Right cardiac atrium (tissue), 5 donors: ENCODE measurements around the gene P4HA2. TPM values are rescaled to one million over a fixed set of nuclear protein-coding genes. Genes with fewer than 3 reads are reported as not detected.
A peak's percentile ranks its signal among the peaks of the same experiment; 100 is the strongest.

Experiments used
- ATAC-seq, 2 donors: fragments of 200-7000 bp; cut with Tn5 transposase; one replicate each; pipeline versions ENCODE4 v1.8.0 to v1.9.1; 2020; ENCODE audit warnings: moderate library complexity in 2 of 2, mild to moderate bottlenecking in 1 of 2
- DNase-seq, 3 donors: peaks; one replicate each; pipeline ENCODE4 v3.0.0-alpha.2; 2020
- H3K27ac ChIP-seq: one replicate; pipeline ENCODE4 v1.5.1; 2013; ENCODE audit warnings: mild to moderate bottlenecking, low read length, control low read depth, moderate library complexity
- H3K27me3 ChIP-seq: one replicate; pipeline ENCODE4 v1.6.1; 2013; ENCODE audit not compliant: control insufficient read depth, insufficient read depth
- H3K4me1 ChIP-seq: one replicate; pipeline ENCODE4 v1.6.1; 2013; ENCODE audit warnings: low read length; ENCODE audit not compliant: control insufficient read depth, insufficient read depth
- H3K4me3 ChIP-seq: one replicate; pipeline ENCODE4 v1.5.1; 2013; ENCODE audit warnings: low read length, control low read depth
- H3K9me3 ChIP-seq: one replicate; pipeline ENCODE4 v1.6.1; 2013; ENCODE audit warnings: low read length; ENCODE audit not compliant: control insufficient read depth
- WGBS: extraction: QIAGEN DNeasy Blood & Tissue Kit; methylation state at CpG from one replicate; pipeline ENCODE4 v1.1.7; 2013; 5-methylcytosine and 5-hydroxymethylcytosine counted together
- intact Hi-C, 4 donors: fragments of 100-400 bp; cut with DNase I; formaldehyde crosslinking; loops; one replicate each; pipeline versions ENCODE4 v1.11.0 to v1.14.0; 2022 to 2023
- polyA plus RNA-seq: library from polyadenylated mRNA; stranded (reverse); fragments of 200-250 nt; gene quantifications from one replicate; pipeline ENCODE4 v1.2.3, GENCODE V29; 2013
- total RNA-seq, 4 donors: library from RNA; stranded (reverse); fragmentation: NEBNext Ultra II Directional; extraction: Animal tissue kit (Norgen Biotek cat#: 25700); gene quantifications; one replicate each; pipeline ENCODE4 v1.2.1, GENCODE V29; 2021
- donor health status: healthy with polysubstance abuse.
- donor health status: DM: no; HTN: yes; CAD: no.
- donor health status: DM: no; HTN: no; CAD: no.
- donor health status: DM: no; HTN: yes; CAD: no; lungs with severe emphysema.
- donor health status: DM: yes; HTN: yes; CAD: no.

The P4HA2 gene
- total and polyA plus RNA-seq, 5 donors = 51.9 to 103 (median 71.4) TPM

GRCh38 chr5:132207778-132208177 is 19.9 kb downstream of the P4HA2 start:
- intact Hi-C loops = no loop called here
- Histone ChIP-seq H3K27ac (no peak overlapping the region), H3K4me3 (no peak overlapping the region), H3K27me3 (no peaks in the 10 kb centered on the region), H3K9me3 (no peaks in the 10 kb centered on the region), H3K4me1 (peaks cover 35% of the 10 kb centered on the region)
- peak in 1 of 3 donors; percentile 22 for DNase-seq
- WGBS = 95% methylated on average over 5 of the region's 5 CpGs
- no peak for ATAC-seq

- intact Hi-C loops = no loop called here
- Histone ChIP-seq H3K27me3 (no peaks in the 10 kb centered on the region), H3K27ac (no peak overlapping the region), H3K9me3 (no peaks in the 10 kb centered on the region), H3K4me3 (no peak overlapping the region), H3K4me1 (peaks cover 29% of the 10 kb centered on the region)
- no peak for DNase-seq
- ATAC-seq = no peak
Observed at GRCh38 chr5:132206782-132207181, 20.9 kb downstream of the P4HA2 start.

GRCh38 chr5:132205385-132206125 is 22.1 kb downstream of the P4HA2 start:
- DNase-seq = peak in 2 of 3 donors; percentile 60 to 65
- WGBS = 58% methylated on average over 5 of the region's 5 CpGs
- peak; percentile 62 to 69 for ATAC-seq

GRCh38 chr5:132204371-132205135 is 23.1 kb downstream of the P4HA2 start:
- ATAC-seq (no peak), DNase-seq (peak in 1 of 3 donors; percentile 29)
- 93% methylated on average over 7 of the region's 7 CpGs for WGBS
- no peak overlapping the region for H3K4me3 ChIP-seq
- H3K4me1 ChIP-seq = peaks cover 23% of the 10 kb centered on the region
- no peaks in the 10 kb centered on the region for H3K9me3 ChIP-seq
- no peaks in the 10 kb centered on the region for H3K27me3 ChIP-seq
- intact Hi-C loops = no loop called here
- no peak overlapping the region for H3K27ac ChIP-seq

More at GRCh38 chr5:132205385-132206125, 22.1 kb downstream of the P4HA2 start:
- H3K27me3 ChIP-seq = no peaks in the 10 kb centered on the region
- intact Hi-C loops = no loop called here
- peaks cover 24% of the 10 kb centered on the region for H3K4me1 ChIP-seq
- no peaks in the 10 kb centered on the region for H3K9me3 ChIP-seq
- peak overlapping the region; percentile 40 for H3K27ac ChIP-seq
- no peak overlapping the region for H3K4me3 ChIP-seq

GRCh38 chr5:132203916-132204315 is 23.7 kb downstream of the P4HA2 start:
- 96% methylated on average over 6 of the region's 6 CpGs for WGBS
- intact Hi-C loops = no loop called here
- no peaks in the 10 kb centered on the region for H3K9me3 ChIP-seq
- H3K4me3 ChIP-seq = no peak overlapping the region
- H3K27ac ChIP-seq = peak overlapping the region; percentile 49
- peak in 1 of 3 donors; percentile 34 for DNase-seq
- no peak for ATAC-seq
- peaks cover 22% of the 10 kb centered on the region for H3K4me1 ChIP-seq
- no peaks in the 10 kb centered on the region for H3K27me3 ChIP-seq

- Histone ChIP-seq H3K4me1 (peaks cover 21% of the 10 kb centered on the region), H3K4me3 (no peak overlapping the region), H3K27ac (peak overlapping the region; percentile 13), H3K9me3 (no peaks in the 10 kb centered on the region), H3K27me3 (no peaks in the 10 kb centered on the region)
- DNase-seq (no peak), ATAC-seq (peak in 1 of 2 donors; percentile 5)
- WGBS = 92% methylated on average over 4 of the region's 4 CpGs
- intact Hi-C loops = no loop called here
Observed at GRCh38 chr5:132203464-132203818, 24.2 kb downstream of the P4HA2 start.

- intact Hi-C loops = no loop called here
- peak overlapping the region; percentile 13 for H3K27ac ChIP-seq
Observed at GRCh38 chr5:132202711-132203463, 24.8 kb downstream of the P4HA2 start.

GRCh38 chr5:132199116-132199680 is 28.5 kb downstream of the P4HA2 start:
- Histone ChIP-seq H3K4me1 (peaks cover 3% of the 10 kb centered on the region), H3K27me3 (no peaks in the 10 kb centered on the region), H3K4me3 (no peak overlapping the region), H3K9me3 (no peaks in the 10 kb centered on the region), H3K27ac (no peak overlapping the region)
- ATAC-seq = no peak
- intact Hi-C loops = no loop called here
- peak in 1 of 3 donors; percentile 36 for DNase-seq
- 87% methylated on average over 5 of the region's 5 CpGs for WGBS

More at GRCh38 chr5:132202711-132203463, 24.8 kb downstream of the P4HA2 start:
- 97% methylated on average over 2 of the region's 2 CpGs for WGBS
- peaks cover 21% of the 10 kb centered on the region for H3K4me1 ChIP-seq
- no peak overlapping the region for H3K4me3 ChIP-seq
- H3K9me3 ChIP-seq = no peaks in the 10 kb centered on the region
- no peak for ATAC-seq
- H3K27me3 ChIP-seq = no peaks in the 10 kb centered on the region
- DNase-seq = no peak

- Histone ChIP-seq H3K9me3 (no peaks in the 10 kb centered on the region), H3K27ac (no peak overlapping the region), H3K27me3 (no peaks in the 10 kb centered on the region), H3K4me3 (no peak overlapping the region), H3K4me1 (no peaks in the 10 kb centered on the region)
- WGBS = 94% methylated on average over 5 of the region's 5 CpGs
- intact Hi-C loops = no loop called here
- no peak for DNase-seq
- no peak for ATAC-seq
Observed at GRCh38 chr5:132198571-132198970, 29.1 kb downstream of the P4HA2 start.

- H3K27ac ChIP-seq = no peak overlapping the region
Observed at GRCh38 chr5:132195727-132196126, 31.9 kb downstream of the P4HA2 start.

More at GRCh38 chr5:132195727-132196126, 31.9 kb downstream of the P4HA2 start:
- Histone ChIP-seq H3K9me3 (no peaks in the 10 kb centered on the region), H3K4me3 (no peak overlapping the region), H3K4me1 (no peaks in the 10 kb centered on the region), H3K27me3 (no peaks in the 10 kb centered on the region)
- ATAC-seq = no peak
- 86% methylated on average over 1 of the region's 1 CpG for WGBS
- no peak for DNase-seq
- intact Hi-C loops = no loop called here
